Pancreas (tissue), 10 donors: ENCODE data around the gene SORCS2. TPM values are rescaled to one million over a fixed set of nuclear protein-coding genes. Genes with fewer than 3 reads are reported as not detected.

ENCODE experiments used
- ATAC-seq, 4 donors: fragments of 200-7000 bp; cut with Tn5 transposase; one replicate each; pipeline versions ENCODE4 v1.8.0 to v1.9.1; 2020; ENCODE audit warnings: mild to moderate bottlenecking in 4 of 4, moderate library complexity in 4 of 4
- DNase-seq, 6 donors: peaks; one replicate each; pipeline ENCODE4 v3.0.0-alpha.2; 2020
- FAIRE-seq: peaks from 2 replicates; lab custom pipeline; 2012; peaks lifted over from hg19 to GRCh38; lab: Jason Lieb, UNC
- H3K27ac ChIP-seq, 4 donors: fragments of 200-600 bp; sonication (generic); 1 replicate in 3 of 4; 2 replicates in 1 of 4; pipeline versions ENCODE4 v1.5.0 to v1.8.0; 2020
- H3K27me3 ChIP-seq, 4 donors: fragments of 200-600 bp; one replicate each; pipeline ENCODE4 v1.8.0; 2021
- H3K36me3 ChIP-seq, 3 donors: fragments of 200-600 bp; sonication (generic) in 1 of 3; one replicate each; pipeline versions ENCODE4 v1.5.0 to v1.8.0; 2020 to 2021
- H3K4me1 ChIP-seq, 3 donors: fragments of 200-600 bp; one replicate each; pipeline ENCODE4 v1.8.0; 2021
- H3K4me3 ChIP-seq, 4 donors: fragments of 200-600 bp; sonication (generic) in 2 of 4; one replicate each; pipeline versions ENCODE4 v1.5.0 to v1.8.0; 2020 to 2021
- H3K9me3 ChIP-seq, 4 donors: fragments of 200-600 bp; one replicate each; pipeline ENCODE4 v1.8.0; 2021
- WGBS, 2 donors: extraction: QIAGEN DNeasy Blood & Tissue Kit; methylation state at CpG; one replicate each; pipeline ENCODE4 v1.1.7; 2013; 5-methylcytosine and 5-hydroxymethylcytosine counted together
- intact Hi-C, 3 donors: fragments of 100-400 bp; cut with DNase I; formaldehyde crosslinking; loops; one replicate each; pipeline versions ENCODE4 v1.11.1 to v1.14.2; 2022
- polyA plus RNA-seq, 2 donors: library from polyadenylated mRNA; stranded (reverse); fragments of 200-250 nt; gene quantifications; one replicate each; pipeline ENCODE4 v1.2.3, GENCODE V29; 2013
- total RNA-seq, 6 donors: library from RNA; stranded (reverse); fragmentation: NEBNext Ultra II Directional in 4 of 6; extraction: Animal tissue kit (Norgen Biotek cat#: 25700) in 4 of 6; gene quantifications; one replicate each; pipeline versions ENCODE4 v1.2.1 to v1.2.4, GENCODE V29; 2021 to 2023
- TF ChIP-seq, protein P1 (sequence below), 4 donors: fragments of 200-600 bp; sonication (generic) in 3 of 4; IDR thresholded peaks; one replicate each; pipeline versions ENCODE4 v1.5.0 to v1.8.0; 2021; ENCODE audit warnings: antibody characterized with exemption in 4 of 4
- donor health status: healthy with polysubstance abuse.
- donor health status: DM: no; HTN: no; CAD: no; lungs with moderate emphysema.
- donor health status: DM: no; HTN: no; CAD: no.
- donor health status: control.
- donor health status: control.
- donor health status: Bipolar disorder and iron deficiency.
- donor health status: DM: yes; HTN: yes; CAD: no.
- donor health status: DM: no; HTN: no; CAD: no.
- donor health status: DM: no; HTN: no; CAD: no.
- donor health status: DM: yes; HTN: yes; CAD: no.

The SORCS2 gene
- total and polyA plus RNA-seq, 8 donors: 0.14 to 1.7 (median 0.42) TPM

- Histone ChIP-seq H3K4me1 (no peaks in the 10 kb centered on the region), H3K9me3 (no peaks in the 10 kb centered on the region), H3K27me3 (peaks cover 0 to 6% (median 3%) of the 10 kb centered on the region in 4 donors), H3K4me3 (no peak overlapping the region), H3K36me3 (no peaks in the 10 kb centered on the region), H3K27ac (no peak overlapping the region)
- FAIRE-seq (no peak), ATAC-seq (no peak), DNase-seq (no peak)
- TF ChIP-seq, protein P1, sequence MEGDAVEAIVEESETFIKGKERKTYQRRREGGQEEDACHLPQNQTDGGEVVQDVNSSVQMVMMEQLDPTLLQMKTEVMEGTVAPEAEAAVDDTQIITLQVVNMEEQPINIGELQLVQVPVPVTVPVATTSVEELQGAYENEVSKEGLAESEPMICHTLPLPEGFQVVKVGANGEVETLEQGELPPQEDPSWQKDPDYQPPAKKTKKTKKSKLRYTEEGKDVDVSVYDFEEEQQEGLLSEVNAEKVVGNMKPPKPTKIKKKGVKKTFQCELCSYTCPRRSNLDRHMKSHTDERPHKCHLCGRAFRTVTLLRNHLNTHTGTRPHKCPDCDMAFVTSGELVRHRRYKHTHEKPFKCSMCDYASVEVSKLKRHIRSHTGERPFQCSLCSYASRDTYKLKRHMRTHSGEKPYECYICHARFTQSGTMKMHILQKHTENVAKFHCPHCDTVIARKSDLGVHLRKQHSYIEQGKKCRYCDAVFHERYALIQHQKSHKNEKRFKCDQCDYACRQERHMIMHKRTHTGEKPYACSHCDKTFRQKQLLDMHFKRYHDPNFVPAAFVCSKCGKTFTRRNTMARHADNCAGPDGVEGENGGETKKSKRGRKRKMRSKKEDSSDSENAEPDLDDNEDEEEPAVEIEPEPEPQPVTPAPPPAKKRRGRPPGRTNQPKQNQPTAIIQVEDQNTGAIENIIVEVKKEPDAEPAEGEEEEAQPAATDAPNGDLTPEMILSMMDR (IDR thresholded peaks at IDR 0.05): no peak
- intact Hi-C loops: loop anchor here in 1 of 3 donors (5.0 kb wide), 1 partner anchor 526 kb away; no protein-coding TSS in a partner anchor
- WGBS, 2 donors: 84 to 93% methylated on average over 16 of the region's 16 CpGs
These were observed 531.3 kb downstream of the SORCS2 start for GRCh38 chr4:7723625-7724024.

DNA sequence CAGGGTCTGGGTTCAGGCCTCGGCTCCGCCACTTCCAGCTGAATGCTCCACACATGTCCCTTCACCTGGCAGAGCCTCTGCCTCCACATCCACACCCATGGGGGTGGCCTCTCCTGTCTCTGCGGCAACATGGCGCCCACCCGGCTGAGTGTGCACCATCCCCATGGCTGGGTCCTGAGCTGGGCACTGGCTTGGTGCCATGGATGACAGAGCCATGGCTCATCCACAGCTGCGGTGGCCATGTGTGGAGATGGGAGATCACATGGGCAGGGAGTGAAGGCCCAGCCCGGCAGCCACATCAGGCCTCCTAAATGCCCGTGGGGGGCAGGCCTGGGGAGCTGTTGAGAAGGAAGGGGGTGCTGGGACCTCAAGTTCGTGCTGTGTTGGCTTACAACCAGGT, 533.6 kb downstream of the SORCS2 start:
- FAIRE-seq (no peak), DNase-seq (peak in 1 of 6 donors; percentile 67), ATAC-seq (no peak)
- Histone ChIP-seq H3K9me3 (no peaks in the 10 kb centered on the region), H3K4me1 (no peaks in the 10 kb centered on the region), H3K27ac (no peak overlapping the region), H3K36me3 (no peaks in the 10 kb centered on the region), H3K27me3 (no peaks in the 10 kb centered on the region), H3K4me3 (no peak overlapping the region)
- 81 to 93% methylated on average over 9 of the region's 9 CpGs for WGBS, 2 donors
- TF ChIP-seq, protein P1 (IDR thresholded peaks at IDR 0.05): no peak
- intact Hi-C loops: no loop called here

DNA sequence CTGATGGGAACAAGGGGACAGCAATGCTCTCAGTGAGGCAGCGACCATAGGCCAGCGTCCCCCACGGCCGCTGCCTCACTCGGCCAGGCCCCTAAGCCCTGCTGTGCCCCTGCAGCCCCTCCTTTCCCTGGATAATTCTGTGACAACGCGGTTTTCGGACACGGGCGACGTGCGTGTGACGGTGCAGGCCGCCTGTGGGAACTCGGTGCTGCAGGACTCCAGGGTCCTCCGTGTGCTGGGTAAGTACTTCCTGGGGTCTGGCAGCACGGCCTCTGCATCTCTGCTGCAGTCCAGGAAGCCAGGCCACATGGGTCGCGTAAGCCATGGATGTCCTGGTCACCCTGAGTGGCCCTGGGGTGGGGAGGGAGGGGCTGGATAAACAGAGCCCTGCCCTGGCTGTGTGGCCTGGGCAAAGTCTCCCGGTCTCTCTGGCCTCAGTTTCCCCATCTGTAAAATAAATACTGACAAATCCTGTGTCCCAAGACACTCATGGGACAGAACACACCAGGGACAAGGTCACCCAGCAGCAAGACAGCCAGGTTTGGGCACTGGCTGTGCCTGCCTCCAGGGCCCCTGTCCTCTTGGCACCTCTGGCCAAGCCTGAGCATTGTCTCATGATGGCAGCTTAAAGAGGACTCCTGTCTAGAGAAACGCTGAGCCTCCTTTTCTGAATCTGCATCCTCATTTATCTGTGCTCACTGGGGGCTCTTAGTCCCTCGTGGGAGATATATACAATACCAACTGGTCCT, 534.5 kb downstream of the SORCS2 start:
- no peaks in the 10 kb centered on the region for H3K36me3 ChIP-seq
- DNase-seq: peak in 1 of 6 donors; percentile 27
- no peaks in the 10 kb centered on the region for H3K4me1 ChIP-seq
- no peak overlapping the region for H3K27ac ChIP-seq
- WGBS, 2 donors: 76 to 78% methylated on average over 22 of the region's 22 CpGs
- H3K4me3 ChIP-seq: no peak overlapping the region
- no peak for FAIRE-seq
- ATAC-seq: no peak
- intact Hi-C loops: no loop called here
- H3K27me3 ChIP-seq: no peaks in the 10 kb centered on the region
- TF ChIP-seq, protein P1 (IDR thresholded peaks at IDR 0.05): no peak
- H3K9me3 ChIP-seq: no peaks in the 10 kb centered on the region

DNA sequence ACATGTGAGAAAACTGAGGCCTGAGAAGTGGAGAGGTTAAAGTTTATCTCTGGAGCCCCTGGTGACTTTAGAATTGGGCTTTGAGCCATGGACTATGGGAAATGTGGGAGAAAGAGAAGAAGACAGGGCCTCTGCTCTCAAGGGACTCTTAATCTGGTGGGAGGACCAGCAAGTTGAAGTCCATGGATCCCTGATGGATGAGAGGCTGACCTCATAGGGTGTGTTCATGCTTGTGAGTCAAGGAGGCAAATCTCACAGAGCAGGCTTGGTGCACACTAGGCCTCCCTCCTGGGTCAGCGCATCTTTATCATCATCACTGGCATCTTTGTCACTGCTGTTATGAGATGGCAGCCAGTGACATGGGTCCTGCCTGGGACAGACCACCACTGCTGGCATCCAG, 535.4 kb downstream of the SORCS2 start:
- no peaks in the 10 kb centered on the region for H3K9me3 ChIP-seq
- no peak overlapping the region for H3K27ac ChIP-seq
- H3K27me3 ChIP-seq: no peaks in the 10 kb centered on the region
- H3K36me3 ChIP-seq: no peaks in the 10 kb centered on the region
- intact Hi-C loops: no loop called here
- no peak overlapping the region for H3K4me3 ChIP-seq
- DNase-seq: no peak
- WGBS, 2 donors: 94 to 96% methylated on average over 1 of the region's 1 CpG
- no peak for FAIRE-seq
- no peak for ATAC-seq
- TF ChIP-seq, protein P1 (IDR thresholded peaks at IDR 0.05): no peak
- no peaks in the 10 kb centered on the region for H3K4me1 ChIP-seq

GRCh38 chr4:7731437-7731836, 539.1 kb downstream of the SORCS2 start:
- H3K36me3 ChIP-seq: no peaks in the 10 kb centered on the region
- no peaks in the 10 kb centered on the region for H3K27me3 ChIP-seq
- no peak overlapping the region for H3K4me3 ChIP-seq
- no peaks in the 10 kb centered on the region for H3K9me3 ChIP-seq
- intact Hi-C loops: no loop called here
- no peak for FAIRE-seq
- H3K4me1 ChIP-seq: no peaks in the 10 kb centered on the region
- no peak for ATAC-seq
- 60 to 75% methylated on average over 4 of the region's 4 CpGs for WGBS, 2 donors
- no peak for DNase-seq
- TF ChIP-seq, protein P1 (IDR thresholded peaks at IDR 0.05): no peak
- H3K27ac ChIP-seq: no peak overlapping the region
